Smooth muscle cell (in vitro differentiated cells): ENCODE measurements around the gene RGS5. TPM values are rescaled to one million over a fixed set of nuclear protein-coding genes. Genes with fewer than 3 reads are reported as not detected.
"Not testable (repeated sequence)": the region's sequence is repeated elsewhere in the genome, so short reads cannot be mapped to it uniquely, and the experiment has no call there.

Experiments used
- DNase-seq: peaks from one replicate; lab custom pipeline; 2025; ENCODE audit not compliant: unreplicated experiment; lab: John Stamatoyannopoulos, UW
- H2AFZ ChIP-seq: fragments of 200-600 bp; sonication (generic); 2 replicates; pipeline ENCODE4 v1.6.0; 2016; ENCODE audit warnings: antibody characterized with exemption, low read depth, mild to moderate bottlenecking
- H3F3A ChIP-seq: fragments of 200-600 bp; sonication (generic); 2 replicates; pipeline ENCODE4 v1.6.0; 2017; ENCODE audit warnings: antibody characterized with exemption, low read depth
- H3K27ac ChIP-seq: fragments of 200-600 bp; sonication (generic); 2 replicates; pipeline ENCODE4 v1.5.1; 2016; ENCODE audit warnings: low read depth, mild to moderate bottlenecking
- H3K27me3 ChIP-seq: fragments of 200-600 bp; sonication (generic); 2 replicates; pipeline ENCODE4 v1.6.1; 2016; ENCODE audit warnings: low read depth, mild to moderate bottlenecking
- H3K36me3 ChIP-seq: fragments of 200-600 bp; sonication (generic); 2 replicates; pipeline ENCODE4 v1.5.1; 2016; ENCODE audit warnings: low read depth
- H3K4me1 ChIP-seq: fragments of 200-600 bp; sonication (generic); 2 replicates; pipeline ENCODE4 v1.5.1; 2016; ENCODE audit warnings: low read depth
- H3K4me2 ChIP-seq: fragments of 200-600 bp; sonication (generic); 2 replicates; pipeline ENCODE4 v1.6.0; 2016; ENCODE audit warnings: mild to moderate bottlenecking
- H3K4me3 ChIP-seq: fragments of 200-600 bp; sonication (generic); 2 replicates; pipeline ENCODE4 v1.5.1; 2016; ENCODE audit warnings: mild to moderate bottlenecking
- H3K79me2 ChIP-seq: fragments of 200-600 bp; sonication (generic); 2 replicates; pipeline ENCODE4 v1.6.0; 2016; ENCODE audit warnings: low read depth, mild to moderate bottlenecking
- H3K9ac ChIP-seq: fragments of 200-600 bp; sonication (generic); 2 replicates; pipeline ENCODE4 v1.6.0; 2016; ENCODE audit warnings: low read depth
- H3K9me3 ChIP-seq: fragments of 200-600 bp; sonication (generic); replicated peaks from 2 replicates; pipeline ENCODE4 v1.5.1; 2016; ENCODE audit warnings: low read depth
- H4K20me1 ChIP-seq: fragments of 200-600 bp; sonication (generic); 2 replicates; pipeline ENCODE4 v1.6.0; 2016; ENCODE audit warnings: low read depth
- CTCF ChIP-seq: fragments of 200-600 bp; sonication (generic); IDR thresholded peaks from 2 replicates; pipeline ENCODE4 v1.5.1; 2017; ENCODE audit warnings: borderline replicate concordance, mild to moderate bottlenecking, antibody characterized with exemption; ENCODE audit not compliant: insufficient read depth, poor library complexity, severe bottlenecking
- WGBS: methylation state at CpG from one replicate; pipeline ENCODE4 v1.1.7; 2016; ENCODE audit warnings: low lambda C conversion rate; 5-methylcytosine and 5-hydroxymethylcytosine counted together
- polyA plus RNA-seq: library from polyadenylated mRNA; unstranded; fragments of >200 nt; fragmentation: Nextera tagmentation; extraction: Ambion mirVana; gene quantifications from 2 replicates; pipeline ENCODE4 v1.2.1, GENCODE V29; 2016
- total RNA-seq: library from RNA; depleted of rRNA; stranded (reverse); fragments of >200 nt; gene quantifications from 2 replicates; pipeline ENCODE4 v1.2.3, GENCODE V29; 2014

The RGS5 gene, protein sequence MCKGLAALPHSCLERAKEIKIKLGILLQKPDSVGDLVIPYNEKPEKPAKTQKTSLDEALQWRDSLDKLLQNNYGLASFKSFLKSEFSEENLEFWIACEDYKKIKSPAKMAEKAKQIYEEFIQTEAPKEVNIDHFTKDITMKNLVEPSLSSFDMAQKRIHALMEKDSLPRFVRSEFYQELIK
- total RNA-seq (5.2 and 49.1 TPM in 2 replicates), polyA plus RNA-seq (1.9 and 2.5 TPM in 2 replicates)

GRCh38 chr1:163202833-163203451 is at the start of gene RGS5:
Gene RGS5 (minus strand): TSS chr1:163202916. CDS start chr1:163202835, 81 bp downstream.
- no peak for TF ChIP-seq CTCF
- Histone ChIP-seq H2AFZ (peak within 1 kb of the TSS; percentile 73), H3K27ac (no peak within 1 kb of the TSS), H3K9ac (no peak within 1 kb of the TSS), H4K20me1 (no peaks in the 10 kb centered on the region), H3K27me3 (no peaks in the 10 kb centered on the region), H3K36me3 (no peaks in the 10 kb centered on the region), H3F3A (peaks cover 5% of the 10 kb centered on the region), H3K79me2 (peaks cover 4% of the 10 kb centered on the region), H3K9me3 (no peaks in the 10 kb centered on the region), H3K4me2 (peak within 1 kb of the TSS; percentile 33), H3K4me3 (no peak within 1 kb of the TSS), H3K4me1 (peaks cover 14% of the 10 kb centered on the region)
- WGBS = 16% methylated on average over 4 of the region's 4 CpGs
- DNase-seq = no peak

DNA sequence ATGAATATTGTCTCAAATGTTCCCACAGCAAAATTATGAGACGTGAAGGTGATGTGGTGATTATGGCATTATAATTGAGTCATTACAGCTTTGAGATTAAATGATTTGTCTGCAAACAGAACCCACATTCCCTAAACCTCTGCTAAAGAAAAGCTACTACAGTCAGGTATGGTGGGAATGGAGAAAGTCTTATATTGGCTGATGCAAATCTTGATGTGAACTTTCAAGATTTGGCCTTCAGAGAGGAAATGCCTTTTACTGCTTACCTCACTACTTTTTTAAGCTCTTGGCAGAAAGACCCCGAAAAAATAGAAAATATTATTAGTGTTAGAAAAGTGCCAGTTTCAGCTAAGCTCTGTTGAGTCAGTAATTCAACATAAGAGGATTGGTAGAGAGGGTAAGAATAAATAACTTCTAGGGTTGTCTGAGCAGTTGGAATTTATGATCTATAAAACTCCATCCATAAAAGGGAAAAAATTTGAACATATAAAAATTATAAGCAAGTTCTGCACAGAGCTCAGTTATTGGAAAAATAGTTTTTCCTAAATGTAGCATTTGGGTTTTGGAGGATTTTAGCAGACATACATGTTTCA is 47.8 kb upstream of the RGS5 start:
- no peaks in the 10 kb centered on the region for H3K27me3 ChIP-seq
- no peaks in the 10 kb centered on the region for H3K4me1 ChIP-seq
- no peak overlapping the region for H3K27ac ChIP-seq
- no peaks in the 10 kb centered on the region for H3K9me3 ChIP-seq
- H3K4me2 ChIP-seq = no peak overlapping the region
- no peaks in the 10 kb centered on the region for H3K79me2 ChIP-seq
- TF ChIP-seq CTCF = no peak
- H4K20me1 ChIP-seq = no peaks in the 10 kb centered on the region
- no peaks in the 10 kb centered on the region for H3F3A ChIP-seq
- WGBS = 68% methylated on average over 2 of the region's 2 CpGs
- no peak overlapping the region for H2AFZ ChIP-seq
- no peaks in the 10 kb centered on the region for H3K36me3 ChIP-seq
- DNase-seq = no peak
- H3K9ac ChIP-seq = no peak overlapping the region
- H3K4me3 ChIP-seq = no peak overlapping the region

- Histone ChIP-seq H3K4me3 (no peak overlapping the region), H3K36me3 (no peaks in the 10 kb centered on the region), H3K79me2 (no peaks in the 10 kb centered on the region), H2AFZ (no peak overlapping the region), H3K9me3 (no peaks in the 10 kb centered on the region), H3K9ac (no peak overlapping the region), H3K27me3 (no peaks in the 10 kb centered on the region), H3K4me1 (no peaks in the 10 kb centered on the region), H4K20me1 (no peaks in the 10 kb centered on the region), H3F3A (no peaks in the 10 kb centered on the region), H3K27ac (no peak overlapping the region), H3K4me2 (no peak overlapping the region)
- DNase-seq = no peak
- TF ChIP-seq CTCF = no peak
These were observed 45.3 kb upstream of the RGS5 start for GRCh38 chr1:163248064-163248463.

GRCh38 chr1:163244648-163245047 is 41.9 kb upstream of the RGS5 start:
- DNase-seq, H4K20me1 ChIP-seq, H3K4me3 ChIP-seq, H3K27ac ChIP-seq, H3K4me2 ChIP-seq, H3K36me3 ChIP-seq, H3K9me3 ChIP-seq, H3K4me1 ChIP-seq, H2AFZ ChIP-seq, H3K79me2 ChIP-seq, H3F3A ChIP-seq, H3K27me3 ChIP-seq, H3K9ac ChIP-seq: not testable (repeated sequence)
- 90% methylated on average over 1 of the region's 1 CpG for WGBS
